HG03521 (cell line): ENCODE results near the gene CD207.
A peak's percentile ranks its signal among the peaks of the same experiment; 100 is the strongest.

Source experiments
- ATAC-seq: cut with Tn5 transposase; IDR thresholded peaks from one replicate; pipeline ENCODE4 v1.9.1; 2021; ENCODE audit warnings: mild to moderate bottlenecking, moderate library complexity; ENCODE audit not compliant: unreplicated experiment

The CD207 gene

GRCh38 chr2:70795164-70795995, 40.2 kb downstream of the CD207 start:
- ATAC-seq: no peak

- no peak for ATAC-seq
These were observed 42.2 kb downstream of the CD207 start for GRCh38 chr2:70793450-70793849.

- no peak for ATAC-seq
These were observed 45.3 kb downstream of the CD207 start, which contains the start of gene FIGLA for GRCh38 chr2:70790136-70790828. Gene FIGLA, minus strand, starts transcription at chr2:70790643. Its CDS starts 5 bp downstream, at chr2:70790638.

- no peak for ATAC-seq
These were observed 46.1 kb downstream of the CD207 start for GRCh38 chr2:70789304-70790135.

GRCh38 chr2:70785137-70785911, 50.3 kb downstream of the CD207 start:
- peak; percentile 46 for ATAC-seq

GRCh38 chr2:70784320-70784719, 51.3 kb downstream of the CD207 start:
- no peak for ATAC-seq
